GM21447 (cell line): Measurements from ENCODE around the gene OPRD1.

ENCODE experiments used
- ATAC-seq: cut with Tn5 transposase; IDR thresholded peaks from one replicate; pipeline ENCODE4 v1.9.1; 2021; ENCODE audit not compliant: unreplicated experiment

The OPRD1 gene

GRCh38 chr1:28902738-28903137, 90.8 kb downstream of the OPRD1 start:
- no peak for ATAC-seq

GRCh38 chr1:28905921-28906666, 94.1 kb downstream of the OPRD1 start:
- no peak for ATAC-seq

GRCh38 chr1:28909198-28909597, 97.2 kb downstream of the OPRD1 start:
- ATAC-seq, result no peak

- no peak for ATAC-seq
These were observed 98.6 kb downstream of the OPRD1 start for GRCh38 chr1:28910379-28911115.

- ATAC-seq, result no peak
These were observed 101.8 kb downstream of the OPRD1 start for GRCh38 chr1:28913786-28914227.

- peak; percentile 75 for ATAC-seq
These were observed 102.5 kb downstream of the OPRD1 start, which contains the start of gene EPB41 for GRCh38 chr1:28914228-28915030. Gene EPB41, plus strand, starts transcription at chr1:28914569. Its CDS starts 72,869 bp downstream, at chr1:28987438.

GRCh38 chr1:28915031-28915895, 103.3 kb downstream of the OPRD1 start:
- ATAC-seq, result no peak

- no peak for ATAC-seq
These were observed 105.8 kb downstream of the OPRD1 start for GRCh38 chr1:28917757-28918118.
